Renal cortex interstitium (tissue), 11 donors: Measurements from ENCODE around the gene ALDH8A1. TPM values are rescaled to one million over a fixed set of nuclear protein-coding genes. Genes with fewer than 3 reads are reported as not detected.

Experiments used
- DNase-seq, 11 donors: peaks; one replicate each; pipeline ENCODE4 v3.0.0-alpha.2; 2013; ENCODE audit warnings: low read depth in 9 of 11, low spot score in 4 of 11; ENCODE audit errors: extremely low read depth in 1 of 11
- polyA plus RNA-seq, 3 donors: library from polyadenylated mRNA; unstranded; fragments of 120-200 nt; gene quantifications; one replicate each; pipeline ENCODE4 v1.2.1, GENCODE V29; 2013; ENCODE audit not compliant: insufficient read length in 3 of 3

The ALDH8A1 gene
- polyA plus RNA-seq, 3 donors = 29.0 to 36.4 (median 32.3) TPM

DNA sequence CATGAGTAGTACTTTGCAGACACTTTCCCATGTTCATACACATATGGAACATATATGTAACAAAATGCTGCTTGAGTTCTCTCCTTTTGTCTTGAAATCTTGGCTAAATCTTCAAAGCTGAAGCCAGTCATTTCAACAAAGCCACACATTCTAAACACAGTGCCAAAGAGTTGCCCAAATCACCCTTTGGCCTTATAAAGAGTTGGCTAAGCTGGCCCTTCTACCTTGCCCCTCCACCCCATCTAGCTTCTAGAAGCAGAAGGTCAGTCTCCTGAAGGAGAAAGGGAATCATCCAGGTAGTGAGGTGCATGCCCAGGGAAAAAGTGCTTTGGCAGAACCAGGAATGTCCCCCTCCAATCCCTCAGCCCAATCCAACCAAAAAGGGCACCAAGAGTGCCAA lies 58.3 kb downstream of the ALDH8A1 start:
- DNase-seq = no peak

DNA sequence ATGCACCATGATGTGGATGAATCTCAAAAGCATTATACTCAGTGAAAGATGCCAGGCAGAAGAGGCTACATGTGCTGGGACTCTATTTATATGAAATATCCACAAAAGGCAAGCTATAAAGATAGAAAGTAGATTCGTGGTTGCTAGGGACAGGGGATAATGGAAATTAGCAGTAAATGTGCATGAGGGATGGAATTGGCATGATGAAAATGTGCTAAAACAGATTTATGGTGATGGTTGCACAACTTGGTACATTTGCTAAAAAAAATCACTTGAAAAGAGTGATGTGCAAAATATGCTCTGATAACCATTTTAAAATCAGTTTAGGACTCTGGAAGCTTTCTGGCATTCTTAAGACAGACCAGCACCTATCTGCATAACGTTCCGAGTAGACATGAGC lies 61.6 kb downstream of the ALDH8A1 start:
- DNase-seq = no peak

DNA sequence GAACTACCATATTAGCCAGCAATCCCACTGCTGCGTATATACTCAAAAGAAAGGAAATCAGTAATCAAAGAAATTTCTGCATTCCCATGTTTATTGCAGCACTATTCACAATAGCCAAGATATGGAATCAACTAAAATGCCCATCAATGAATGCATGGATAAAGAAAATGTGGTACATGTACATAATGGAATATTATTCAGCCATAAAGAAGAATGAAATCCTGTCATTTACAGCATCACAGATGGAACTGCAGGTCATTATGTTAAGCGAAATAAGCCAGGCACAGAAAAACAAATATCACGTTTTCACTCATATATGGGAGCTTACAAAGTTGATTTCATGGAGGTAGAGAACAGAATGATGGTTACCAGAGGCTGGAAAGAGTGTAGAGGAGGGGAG lies 65.1 kb downstream of the ALDH8A1 start:
- DNase-seq = no peak

DNA sequence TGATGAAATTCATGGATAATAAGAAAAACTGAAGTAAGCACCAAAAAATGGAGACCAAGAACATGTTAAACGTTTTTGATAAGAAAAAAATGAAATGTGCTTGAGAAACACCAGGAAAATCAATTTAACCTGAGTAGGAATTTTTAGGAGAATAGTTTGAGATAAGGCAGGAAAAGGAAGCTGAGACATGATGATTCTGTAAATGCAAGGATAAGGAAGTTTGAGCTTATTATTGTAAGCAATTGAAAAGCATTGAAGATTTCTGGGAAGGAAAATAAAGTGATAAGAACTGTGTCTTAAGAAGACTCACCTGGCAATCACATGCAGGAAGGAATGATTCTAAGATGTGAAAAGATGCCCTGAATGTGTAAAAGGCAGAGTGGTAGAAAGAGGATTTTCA lies 66.6 kb downstream of the ALDH8A1 start:
- DNase-seq = no peak

DNA sequence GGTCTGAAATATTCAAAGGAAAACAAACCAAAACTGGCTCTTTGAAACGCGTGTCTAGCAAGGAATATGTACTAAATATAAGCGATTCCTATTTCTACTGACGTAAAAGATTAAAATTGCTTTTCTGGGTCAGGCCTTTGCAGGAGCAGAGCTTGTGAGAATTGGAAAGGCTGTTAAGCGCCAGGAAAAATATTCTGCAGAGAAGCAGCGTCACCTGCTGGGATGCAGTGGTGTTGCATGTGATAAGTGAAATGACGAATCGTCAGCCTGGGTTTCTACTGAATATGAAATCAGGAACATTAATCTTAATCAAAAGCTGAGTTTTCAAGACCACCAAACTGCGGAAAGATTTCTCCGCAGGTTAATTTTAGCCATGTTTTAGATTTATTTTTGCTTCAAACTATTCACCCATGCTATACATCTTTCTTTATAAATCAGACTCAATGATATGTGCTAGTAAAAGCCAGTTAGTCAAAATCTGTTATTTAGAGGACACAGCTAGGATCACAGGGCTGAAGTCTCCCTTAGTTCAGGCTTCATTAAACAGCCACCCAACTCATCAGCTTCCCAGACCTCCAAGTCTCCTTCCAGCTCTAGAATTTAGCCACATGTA lies 67.4 kb downstream of the ALDH8A1 start:
- peak in 8 of 11 donors; percentile 17 to 68 (median 52) for DNase-seq

DNA sequence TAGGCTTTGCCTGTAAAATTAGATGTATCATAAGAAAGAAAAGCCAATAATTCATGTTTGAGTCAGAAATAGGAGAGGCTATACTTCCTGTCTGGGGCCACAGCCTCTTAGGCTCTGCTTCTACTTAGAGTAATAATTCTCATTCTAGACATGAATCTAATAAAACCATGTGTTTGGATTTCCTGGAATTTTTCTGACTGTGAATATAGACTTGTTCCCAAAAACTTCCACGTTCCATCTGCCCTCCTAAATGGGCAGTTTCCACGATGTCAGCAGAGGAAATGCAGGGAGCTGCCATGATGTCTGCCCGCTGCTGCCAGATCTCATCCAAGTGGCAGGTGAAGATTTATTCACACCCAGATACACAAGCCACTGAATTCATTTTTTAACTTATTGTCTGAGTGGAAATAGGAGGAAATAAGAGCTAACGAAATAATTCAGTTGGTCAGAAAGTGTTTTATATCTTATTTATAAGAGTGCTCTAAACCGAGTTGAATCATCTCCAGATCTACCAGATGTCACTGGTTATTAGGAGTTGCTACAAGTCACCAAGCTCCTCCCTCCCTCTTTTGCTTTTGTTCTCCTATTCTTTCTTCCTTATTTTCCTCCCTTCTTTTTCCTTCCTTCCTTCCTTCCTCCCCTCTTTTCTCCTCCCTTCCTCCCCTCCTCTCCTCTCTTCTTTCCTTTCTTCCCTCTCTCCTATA lies 69.3 kb downstream of the ALDH8A1 start:
- DNase-seq = peak in 2 of 11 donors; percentile 15 to 30

DNA sequence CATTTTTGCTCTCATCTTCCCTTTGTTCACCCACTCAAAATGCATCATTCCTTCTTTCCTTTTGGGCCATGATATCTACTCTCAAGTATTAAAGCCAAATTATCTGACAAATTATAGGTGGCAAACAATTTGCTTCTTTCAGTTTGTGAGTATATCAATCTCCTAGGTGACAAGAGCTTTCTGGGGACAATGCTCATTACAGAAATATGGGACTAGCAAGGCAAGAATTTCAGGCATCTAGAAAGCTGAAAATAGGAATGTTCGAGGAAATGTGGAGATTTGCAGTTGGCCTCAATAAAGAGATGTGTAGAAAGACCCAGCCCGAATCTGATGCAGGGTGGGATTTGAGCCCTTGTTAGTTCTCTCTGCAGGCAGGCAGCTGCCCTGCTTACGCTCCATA lies 71.8 kb downstream of the ALDH8A1 start:
- DNase-seq = no peak

DNA sequence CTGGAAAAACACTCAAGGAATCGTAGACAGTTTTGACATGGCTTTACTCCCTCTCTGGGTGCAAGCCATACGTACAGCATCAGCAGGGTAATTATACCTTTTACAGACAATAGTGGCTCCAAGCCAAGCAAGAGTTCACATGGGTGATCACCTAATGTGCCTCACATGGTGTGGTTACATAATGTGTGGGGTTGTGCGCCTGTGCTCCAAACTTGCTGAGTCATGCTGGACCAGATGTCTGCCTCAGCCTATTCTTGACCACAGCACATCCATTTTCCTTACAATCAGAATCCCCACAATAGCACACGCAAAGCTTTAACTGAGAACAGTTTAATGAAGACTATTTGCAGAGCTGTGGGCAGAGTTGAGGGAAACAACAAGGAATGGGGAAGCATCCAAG lies 74.5 kb downstream of the ALDH8A1 start:
- DNase-seq = no peak

DNA sequence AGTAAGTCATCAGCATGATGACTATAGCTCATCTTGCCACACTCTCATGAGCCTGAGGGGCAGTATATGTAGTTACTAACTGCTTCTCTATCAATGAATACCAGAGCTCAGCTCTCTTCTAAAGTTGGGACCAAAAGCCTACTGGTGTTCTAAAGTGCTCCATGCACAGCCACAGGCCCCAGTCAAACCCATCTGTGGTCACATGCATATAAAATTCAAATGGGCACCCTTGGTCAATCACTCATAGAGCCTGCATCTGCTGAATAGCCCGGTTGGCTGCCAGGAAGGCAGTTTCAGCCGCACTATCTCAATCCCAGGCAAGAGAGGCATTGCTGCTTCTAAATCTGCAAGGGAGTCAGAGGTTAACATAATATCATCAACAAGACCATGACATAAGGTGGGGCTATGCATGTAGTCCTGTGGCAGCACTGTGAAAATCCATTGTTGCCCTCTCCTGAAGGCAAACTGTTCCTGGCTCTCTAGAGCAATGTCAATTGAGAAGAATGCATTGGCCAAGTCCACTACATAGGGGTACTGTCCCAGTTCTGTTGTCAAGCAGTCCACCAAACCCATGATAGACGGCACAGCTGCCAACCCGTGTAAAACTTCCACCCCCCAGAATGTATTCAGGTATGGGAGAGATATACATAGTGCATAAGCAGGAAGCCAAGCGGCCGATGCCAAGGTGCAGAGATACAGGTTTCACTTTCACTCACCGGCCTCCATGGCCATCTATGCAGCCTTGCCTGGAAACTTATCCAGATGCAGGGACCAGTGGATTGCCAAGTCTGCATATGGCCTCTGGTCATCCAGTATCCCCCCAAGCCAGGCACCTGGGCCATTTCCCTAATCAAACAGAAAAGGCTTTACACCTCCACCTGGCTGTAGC lies 76.2 kb downstream of the ALDH8A1 start:
- DNase-seq = no peak

DNA sequence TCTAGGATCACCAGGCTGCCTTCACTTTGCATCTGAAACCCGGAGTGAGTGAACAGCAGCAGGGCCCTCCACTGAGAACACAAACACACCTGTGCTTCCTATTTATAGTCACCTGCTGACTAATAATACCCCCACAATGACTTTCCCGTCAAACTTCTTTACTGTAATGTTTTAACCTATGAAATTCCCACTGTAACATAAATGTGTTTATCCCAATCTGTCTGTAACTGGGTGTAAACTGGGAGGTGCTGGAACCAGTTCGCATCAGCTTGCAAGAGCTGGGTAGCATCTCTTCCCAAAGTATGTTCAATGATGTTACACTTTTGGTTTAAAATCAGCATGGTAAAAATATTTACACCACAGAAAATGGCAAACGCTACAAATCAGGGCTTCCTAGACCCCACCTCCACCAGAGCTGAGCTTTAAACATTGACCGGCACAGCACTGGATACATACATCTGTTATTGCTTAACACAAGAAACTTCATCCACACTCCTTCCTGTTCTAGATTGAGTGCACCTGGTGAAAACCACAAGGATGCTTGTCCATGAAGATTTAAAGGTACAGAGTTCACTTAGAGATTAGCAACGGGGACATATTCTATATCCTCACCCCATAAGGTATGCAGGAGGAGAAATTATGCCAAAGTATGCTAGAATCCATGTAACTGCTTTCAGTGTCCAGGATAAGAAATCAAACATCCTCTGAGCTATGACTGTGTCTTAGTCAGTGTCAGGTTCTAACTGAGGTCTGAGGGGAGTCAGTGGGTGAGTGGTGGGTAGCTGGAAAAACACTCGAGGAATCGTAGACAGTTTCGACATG lies 79.0 kb downstream of the ALDH8A1 start:
- DNase-seq = no peak

DNA sequence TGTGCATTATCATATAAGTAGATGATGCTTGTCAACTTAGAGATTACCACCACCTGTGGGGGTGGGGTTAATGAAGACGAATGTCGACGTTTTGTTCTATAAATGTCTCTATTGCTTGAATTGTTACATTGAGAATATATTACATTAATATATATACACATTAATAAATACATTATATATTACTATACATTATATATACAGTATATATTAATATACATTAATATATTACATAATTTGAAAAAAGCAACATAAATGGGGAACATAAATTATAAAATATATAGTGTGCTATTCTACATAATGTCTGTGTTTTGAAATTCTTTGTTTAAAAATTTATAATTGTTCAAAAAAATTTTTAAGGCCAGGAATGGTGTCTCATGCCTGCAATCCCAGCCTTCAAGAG lies 81.1 kb downstream of the ALDH8A1 start:
- DNase-seq = no peak

Other genes starting within 250 kb of the ALDH8A1 start
- gene HBS1L, start 104.7 kb upstream of the ALDH8A1 start, polyA plus RNA-seq = 10 to 100 TPM; 75.5 to 78.1 (median 77.0) TPM
- 1 to 10 TPM; 3.9 to 5.5 (median 5.2) TPM for gene MYB, start 231.2 kb upstream of the ALDH8A1 start, polyA plus RNA-seq